Esophagus muscularis mucosa (tissue), 4 donors: ENCODE data around the gene RFPL3. TPM values are rescaled to one million over a fixed set of nuclear protein-coding genes. Genes with fewer than 3 reads are reported as not detected.
"Not testable (repeated sequence)": the region's sequence is repeated elsewhere in the genome, so short reads cannot be mapped to it uniquely, and the experiment has no call there.

Experiments used
- DNase-seq: peaks from one replicate; pipeline ENCODE4 v3.0.0-alpha.2; 2017; ENCODE audit errors: extremely low spot score
- H3K27ac ChIP-seq, 4 donors: fragments of 200-600 bp; sonication (generic); replicated peaks in 1 of 4; 1 replicate in 3 of 4; 2 replicates in 1 of 4; pipeline ENCODE4 v1.5.1; 2016 to 2019; ENCODE audit warnings: mild to moderate bottlenecking in 1 of 4
- H3K27me3 ChIP-seq, 4 donors: fragments of 200-600 bp; sonication (generic); one replicate each; pipeline versions ENCODE4 v1.5.1 to v1.6.0; 2016 to 2019
- H3K36me3 ChIP-seq, 4 donors: fragments of 200-600 bp; sonication (generic); one replicate each; pipeline ENCODE4 v1.5.1; 2016 to 2019
- H3K4me1 ChIP-seq, 4 donors: fragments of 200-600 bp; sonication (generic); one replicate each; pipeline ENCODE4 v1.5.1; 2016 to 2019
- H3K4me3 ChIP-seq, 4 donors: fragments of 200-600 bp; sonication (generic); 1 replicate in 2 of 4; 2 replicates in 2 of 4; pipeline ENCODE4 v1.5.1; 2016 to 2019; ENCODE audit warnings: mild to moderate bottlenecking in 4 of 4, moderate library complexity in 1 of 4
- H3K9me3 ChIP-seq, 4 donors: fragments of 200-600 bp; sonication (generic); 1 replicate in 3 of 4; 2 replicates in 1 of 4; pipeline ENCODE4 v1.5.1; 2016 to 2019
- CTCF ChIP-seq, 3 experiments: fragments of 200-600 bp in 2 of 3; fragments of 450-650 bp in 1 of 3; sonication (generic) in 2 of 3; IDR thresholded peaks; one replicate each; pipeline ENCODE4 v1.5.1; 2017 to 2019; ENCODE audit warnings: antibody characterized with exemption in 3 of 3, mild to moderate bottlenecking in 2 of 3, moderate library complexity in 1 of 3
- EP300 ChIP-seq: sonication (generic); formaldehyde crosslinking; IDR thresholded peaks from one replicate; pipeline ENCODE4 v1.6.1; 2017; ENCODE audit warnings: antibody characterized with exemption
- POLR2A ChIP-seq: fragments of 450-650 bp; IDR thresholded peaks from one replicate; pipeline ENCODE4 v1.6.1; 2017; ENCODE audit warnings: antibody characterized with exemption, moderate library complexity, mild to moderate bottlenecking, low read depth
- POLR2AphosphoS5 ChIP-seq, 2 donors: sonication (generic); formaldehyde crosslinking; IDR thresholded peaks; one replicate each; pipeline ENCODE4 v1.6.1; 2017; ENCODE audit warnings: antibody characterized with exemption in 2 of 2
- WGBS: methylation state at CpG from one replicate; pipeline ENCODE4 v1.1.5; 2018; 5-methylcytosine and 5-hydroxymethylcytosine counted together
- intact Hi-C: fragments of 100-400 bp; cut with DNase I; formaldehyde crosslinking; loops from one replicate; pipeline ENCODE4 v1.15.1; 2023
- total RNA-seq, 4 donors: library from RNA; depleted of rRNA; stranded (reverse); fragments of >200 nt; gene quantifications; one replicate each; pipeline versions ENCODE4 v1.1.0 to v1.2.1, GENCODE V29; 2016

The RFPL3 gene
- total RNA-seq, 4 donors from 2014 or later: not detected

GRCh38 chr22:32354360-32355351 is 3.0 kb upstream of the RFPL3 start:
- intact Hi-C loops: no loop called here
- 72% methylated on average over 17 of the region's 30 CpGs for WGBS
- no peak overlapping the region for H3K27ac ChIP-seq

GRCh38 chr22:32355760-32356159 is 1.9 kb upstream of the RFPL3 start:
- WGBS: 87% methylated on average over 3 of the region's 3 CpGs
- Histone ChIP-seq H3K4me1 (no peaks in the 10 kb centered on the region), H3K27ac (no peak overlapping the region), H3K27me3 (peaks cover 0 to 19% (median 0%) of the 10 kb centered on the region in 4 donors), H3K4me3 (no peak overlapping the region), H3K9me3 (no peaks in the 10 kb centered on the region), H3K36me3 (peaks cover 0 to 5% (median 0%) of the 10 kb centered on the region in 4 donors)
- TF ChIP-seq POLR2AphosphoS5 (IDR thresholded peaks at IDR 0.05) (no peak), CTCF (IDR thresholded peaks at IDR 0.05) (no peak), EP300 (no peak), POLR2A (no peak)
- no peak for DNase-seq
- intact Hi-C loops: no loop called here

More at GRCh38 chr22:32354360-32355351, 3.0 kb upstream of the RFPL3 start:
- TF ChIP-seq EP300: no peak
- TF ChIP-seq POLR2A: no peak
- TF ChIP-seq POLR2AphosphoS5 (IDR thresholded peaks at IDR 0.05): peak; percentile 52 to 81
- no peaks in the 10 kb centered on the region for H3K9me3 ChIP-seq
- peak overlapping the region; percentile 3 to 48 (median 30) for H3K4me3 ChIP-seq
- no peak for DNase-seq
- no peaks in the 10 kb centered on the region for H3K36me3 ChIP-seq
- H3K4me1 ChIP-seq: no peaks in the 10 kb centered on the region
- H3K27me3 ChIP-seq: peaks cover 0 to 19% (median 0%) of the 10 kb centered on the region in 4 donors

- DNase-seq, H3K4me1 ChIP-seq, H3K4me3 ChIP-seq, H3K27me3 ChIP-seq, H3K9me3 ChIP-seq, intact Hi-C loops, H3K27ac ChIP-seq, H3K36me3 ChIP-seq: not testable (repeated sequence)
- WGBS: 81% methylated on average over 11 of the region's 11 CpGs
These were observed 2.4 kb downstream of the RFPL3 start for GRCh38 chr22:32360096-32360495.

GRCh38 chr22:32361257-32361656 is 3.6 kb downstream of the RFPL3 start:
- 91% methylated on average over 2 of the region's 2 CpGs for WGBS
- Histone ChIP-seq H3K27me3 (no peaks in the 10 kb centered on the region), H3K36me3 (peaks cover 0 to 5% (median 0%) of the 10 kb centered on the region in 4 donors), H3K27ac (no peak overlapping the region), H3K4me1 (no peaks in the 10 kb centered on the region), H3K9me3 (no peaks in the 10 kb centered on the region), H3K4me3 (no peak overlapping the region)
- TF ChIP-seq EP300 (no peak), CTCF (IDR thresholded peaks at IDR 0.05) (no peak), POLR2AphosphoS5 (IDR thresholded peaks at IDR 0.05) (no peak), POLR2A (no peak)
- DNase-seq: no peak
- intact Hi-C loops: no loop called here

- intact Hi-C loops: no loop called here
- no peaks in the 10 kb centered on the region for H3K9me3 ChIP-seq
These were observed 6.5 kb downstream of the RFPL3 start for GRCh38 chr22:32364210-32364609.

More at GRCh38 chr22:32364210-32364609, 6.5 kb downstream of the RFPL3 start:
- Histone ChIP-seq H3K27me3 (no peaks in the 10 kb centered on the region), H3K4me1 (no peaks in the 10 kb centered on the region), H3K27ac (no peak overlapping the region), H3K36me3 (peaks cover 0 to 5% (median 0%) of the 10 kb centered on the region in 4 donors), H3K4me3 (no peak overlapping the region)
- TF ChIP-seq CTCF (IDR thresholded peaks at IDR 0.05) (no peak), POLR2AphosphoS5 (IDR thresholded peaks at IDR 0.05) (no peak), POLR2A (no peak), EP300 (no peak)
- WGBS: 94% methylated on average over 5 of the region's 5 CpGs
- DNase-seq: no peak
